ENCODE measurements around the gene GRK5.
"Not testable (repeated sequence)": the region's sequence is repeated elsewhere in the genome, so short reads cannot be mapped to it uniquely, and the experiment has no call there.

Gene GRK5

DNA sequence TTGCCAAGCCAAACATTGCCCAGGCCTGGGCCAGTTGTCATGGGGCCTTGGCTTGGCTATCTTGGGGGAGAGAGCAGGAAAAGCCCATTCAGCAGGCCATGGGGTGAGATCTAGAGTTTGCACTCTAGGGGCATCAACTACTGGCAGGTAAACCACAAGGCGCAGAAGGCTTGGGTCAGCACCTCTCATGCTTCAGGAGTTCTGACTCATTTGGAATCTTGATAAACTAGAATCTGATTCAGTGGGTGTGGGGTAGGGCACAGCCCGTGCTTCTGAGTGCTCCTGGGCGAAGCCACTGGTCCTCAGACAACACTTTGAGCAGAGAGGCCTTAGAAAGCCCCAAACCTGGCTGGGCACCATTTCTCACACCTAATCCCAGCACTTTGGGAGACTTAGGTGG, 254.0 kb downstream of the GRK5 start:
- Histone ChIP-seq H3K27me3 (replicated peaks) (no peaks in the 10 kb centered on the region), H3K36me3 (replicated peaks) (no peaks in the 10 kb centered on the region), H3K27ac (no peak overlapping the region), H3K4me3 (ENCODE audit: low read depth, low read length) (no peak overlapping the region)
- TF ChIP-seq, protein P1, sequence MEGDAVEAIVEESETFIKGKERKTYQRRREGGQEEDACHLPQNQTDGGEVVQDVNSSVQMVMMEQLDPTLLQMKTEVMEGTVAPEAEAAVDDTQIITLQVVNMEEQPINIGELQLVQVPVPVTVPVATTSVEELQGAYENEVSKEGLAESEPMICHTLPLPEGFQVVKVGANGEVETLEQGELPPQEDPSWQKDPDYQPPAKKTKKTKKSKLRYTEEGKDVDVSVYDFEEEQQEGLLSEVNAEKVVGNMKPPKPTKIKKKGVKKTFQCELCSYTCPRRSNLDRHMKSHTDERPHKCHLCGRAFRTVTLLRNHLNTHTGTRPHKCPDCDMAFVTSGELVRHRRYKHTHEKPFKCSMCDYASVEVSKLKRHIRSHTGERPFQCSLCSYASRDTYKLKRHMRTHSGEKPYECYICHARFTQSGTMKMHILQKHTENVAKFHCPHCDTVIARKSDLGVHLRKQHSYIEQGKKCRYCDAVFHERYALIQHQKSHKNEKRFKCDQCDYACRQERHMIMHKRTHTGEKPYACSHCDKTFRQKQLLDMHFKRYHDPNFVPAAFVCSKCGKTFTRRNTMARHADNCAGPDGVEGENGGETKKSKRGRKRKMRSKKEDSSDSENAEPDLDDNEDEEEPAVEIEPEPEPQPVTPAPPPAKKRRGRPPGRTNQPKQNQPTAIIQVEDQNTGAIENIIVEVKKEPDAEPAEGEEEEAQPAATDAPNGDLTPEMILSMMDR (IDR thresholded peaks at IDR 0.05; ENCODE audit: low read depth, low read length, missing control alignments) = no peak
- DNase-seq = no peak
- in situ Hi-C loops (cut with HindIII; ENCODE audit: low pct_ligation_motif_present, low sequenced_read_pairs) = no loop called here

DNA sequence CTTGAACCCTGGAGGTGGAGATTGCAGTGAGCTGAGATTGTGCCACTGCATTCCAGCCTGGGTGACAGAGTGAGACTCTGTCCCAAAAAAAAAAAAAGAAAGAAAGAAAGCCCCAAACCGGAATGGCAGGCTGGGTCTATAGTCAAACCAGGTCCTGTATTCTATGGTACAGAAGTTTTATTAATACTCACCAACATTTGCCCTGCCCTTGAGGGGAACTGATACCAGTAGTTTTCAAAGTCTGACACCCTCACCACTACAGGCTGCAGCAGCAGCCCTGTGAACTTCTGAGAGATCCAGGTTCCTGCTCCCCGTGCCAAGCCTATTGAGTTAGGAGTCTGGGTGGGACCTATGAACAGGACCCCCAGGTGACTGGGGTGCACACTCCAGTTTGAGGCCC, 254.6 kb downstream of the GRK5 start:
- Histone ChIP-seq H3K4me3 (ENCODE audit: low read depth, low read length) (no peak overlapping the region), H3K36me3 (replicated peaks) (no peaks in the 10 kb centered on the region), H3K27ac (no peak overlapping the region), H3K27me3 (replicated peaks) (no peaks in the 10 kb centered on the region)
- TF ChIP-seq, protein P1 (IDR thresholded peaks at IDR 0.05; ENCODE audit: low read depth, low read length, missing control alignments) = no peak
- DNase-seq = no peak
- in situ Hi-C loops (cut with HindIII; ENCODE audit: low pct_ligation_motif_present, low sequenced_read_pairs) = no loop called here

DNA sequence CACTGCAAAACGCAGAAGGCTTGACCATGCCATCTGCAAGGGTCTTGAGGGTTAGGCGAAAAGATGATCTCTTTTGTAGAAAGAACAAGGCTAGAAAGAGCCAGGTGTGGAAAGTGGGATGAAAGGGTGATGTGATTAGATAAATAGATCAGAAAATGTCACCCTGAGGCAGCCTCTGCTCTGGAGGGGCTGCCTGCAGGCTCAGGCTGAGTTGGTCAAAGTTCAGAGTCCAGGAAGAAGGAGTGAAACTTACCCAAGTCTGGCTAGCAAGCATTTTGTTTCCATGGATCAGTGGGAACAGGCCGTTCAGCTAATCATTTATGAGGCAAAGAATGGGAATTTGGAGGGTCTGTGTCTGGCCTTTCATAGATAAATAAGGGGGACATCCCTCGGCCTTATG, 255.4 kb downstream of the GRK5 start:
- in situ Hi-C loops (cut with HindIII; ENCODE audit: low pct_ligation_motif_present, low sequenced_read_pairs) = no loop called here
- Histone ChIP-seq H3K27ac (no peak overlapping the region), H3K36me3 (replicated peaks) (no peaks in the 10 kb centered on the region), H3K4me3 (ENCODE audit: low read depth, low read length) (no peak overlapping the region), H3K27me3 (replicated peaks) (no peaks in the 10 kb centered on the region)
- no peak for DNase-seq
- TF ChIP-seq, protein P1 (IDR thresholded peaks at IDR 0.05; ENCODE audit: low read depth, low read length, missing control alignments) = no peak

DNA sequence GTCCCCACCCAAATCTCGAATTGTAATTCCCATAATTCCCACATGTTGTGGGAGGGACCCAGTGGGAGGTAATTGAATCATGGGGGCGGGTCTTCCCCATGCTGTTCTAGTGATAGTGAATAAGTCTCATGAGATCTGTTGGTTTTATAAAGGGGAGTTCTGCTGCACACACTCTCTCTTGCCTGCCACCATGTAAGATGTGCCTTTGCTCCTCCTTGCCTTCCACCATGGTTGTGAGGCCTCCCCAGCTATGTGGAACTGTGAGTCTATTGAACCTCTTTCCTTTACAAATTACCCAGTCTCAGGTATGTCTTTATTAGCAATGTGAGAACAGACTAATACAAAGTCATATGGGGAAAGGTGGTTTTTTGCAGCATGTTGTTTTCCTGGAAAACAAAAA, 255.8 kb downstream of the GRK5 start:
- in situ Hi-C loops (cut with HindIII; ENCODE audit: low pct_ligation_motif_present, low sequenced_read_pairs); DNase-seq; H3K4me3 ChIP-seq (ENCODE audit: low read depth, low read length); H3K36me3 ChIP-seq (replicated peaks); H3K27me3 ChIP-seq (replicated peaks); H3K27ac ChIP-seq: not testable (repeated sequence)

DNA sequence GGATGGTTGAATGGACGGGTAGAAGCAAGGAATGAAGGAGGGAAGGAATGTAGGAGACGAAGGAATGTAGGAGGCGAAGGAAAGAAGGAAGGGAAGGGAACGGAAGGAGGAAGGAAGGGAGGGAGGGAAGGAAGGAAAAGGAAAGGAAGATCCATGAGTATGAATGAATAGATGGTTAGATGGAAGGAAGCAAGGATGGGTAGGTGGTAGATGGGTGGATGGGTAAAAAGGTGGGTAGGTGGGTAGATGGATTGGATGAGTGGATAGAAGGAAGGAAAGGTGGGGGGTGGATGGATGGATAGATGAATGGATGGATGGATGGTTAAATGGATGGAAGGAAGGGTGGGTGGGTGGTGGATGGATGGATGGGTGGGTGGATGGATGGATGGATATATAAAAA, 257.7 kb downstream of the GRK5 start:
- H3K27me3 ChIP-seq (replicated peaks) = peaks cover under 1% of the 10 kb centered on the region
- H3K36me3 ChIP-seq (replicated peaks) = no peaks in the 10 kb centered on the region
- H3K4me3 ChIP-seq (ENCODE audit: low read depth, low read length) = no peak overlapping the region
- TF ChIP-seq, protein P1 (IDR thresholded peaks at IDR 0.05; ENCODE audit: low read depth, low read length, missing control alignments) = no peak
- in situ Hi-C loops (cut with HindIII; ENCODE audit: low pct_ligation_motif_present, low sequenced_read_pairs) = no loop called here
- H3K27ac ChIP-seq = no peak overlapping the region
- no peak for DNase-seq

DNA sequence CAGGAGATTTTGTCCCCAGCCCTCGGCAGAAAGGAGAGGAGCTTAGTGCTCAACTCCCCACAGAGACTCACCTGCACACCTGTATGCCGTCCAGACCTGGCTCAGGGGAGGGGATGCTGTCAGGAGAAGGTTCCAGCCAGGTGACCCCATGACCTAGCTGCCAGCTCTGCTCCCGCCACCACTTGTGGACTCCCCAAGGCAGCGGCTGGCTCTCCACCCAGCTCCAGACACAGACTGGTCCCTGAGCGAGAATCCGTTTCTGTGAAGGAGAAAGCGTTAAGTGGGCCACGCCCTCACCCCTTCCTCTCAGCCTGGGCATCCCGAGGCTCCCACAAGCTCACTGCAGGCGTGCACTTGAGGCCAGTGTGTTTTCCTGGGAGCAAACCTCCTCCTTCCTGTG, 258.7 kb downstream of the GRK5 start:
- H3K27ac ChIP-seq = no peak overlapping the region
- TF ChIP-seq, protein P1 (IDR thresholded peaks at IDR 0.05; ENCODE audit: low read depth, low read length, missing control alignments) = no peak
- no peaks in the 10 kb centered on the region for H3K36me3 ChIP-seq (replicated peaks)
- no peak overlapping the region for H3K4me3 ChIP-seq (ENCODE audit: low read depth, low read length)
- in situ Hi-C loops (cut with HindIII; ENCODE audit: low pct_ligation_motif_present, low sequenced_read_pairs) = no loop called here
- peaks cover 2% of the 10 kb centered on the region for H3K27me3 ChIP-seq (replicated peaks)
- no peak for DNase-seq

All from brain microvascular endothelial cell (primary cell).